Transverse colon (tissue), 4 donors: ENCODE measurements around the gene ATAD3C. TPM values are rescaled to one million over a fixed set of nuclear protein-coding genes. Genes with fewer than 3 reads are reported as not detected.

Source experiments
- DNase-seq: peaks from one replicate; pipeline ENCODE4 v3.0.0-alpha.2; 2019
- H3K27ac ChIP-seq, 4 donors: fragments of 200-600 bp; sonication (generic); 2 replicates each; pipeline ENCODE4 v1.5.1; 2016 to 2018; ENCODE audit warnings: inconsistent platforms in 4 of 4
- H3K27me3 ChIP-seq: fragments of 200-600 bp; sonication (generic); 2 replicates; pipeline ENCODE4 v1.5.1; 2017; ENCODE audit warnings: inconsistent platforms
- H3K36me3 ChIP-seq, 4 donors: fragments of 200-600 bp; sonication (generic); 2 replicates each; pipeline ENCODE4 v1.5.1; 2017 to 2019; ENCODE audit warnings: inconsistent platforms in 4 of 4
- H3K4me1 ChIP-seq, 4 donors: fragments of 200-600 bp; sonication (generic); 2 replicates each; pipeline ENCODE4 v1.5.1; 2017 to 2020; ENCODE audit warnings: inconsistent platforms in 4 of 4
- H3K4me3 ChIP-seq, 4 donors: fragments of 200-600 bp; sonication (generic); 1 replicate in 1 of 4; 2 replicates in 3 of 4; pipeline versions ENCODE4 v1.5.1 to v1.6.1; 2017 to 2019; ENCODE audit warnings: inconsistent platforms in 4 of 4
- H3K9me3 ChIP-seq, 2 donors: fragments of 200-600 bp; sonication (generic); 2 replicates each; pipeline ENCODE4 v1.5.1; 2017 to 2019; ENCODE audit warnings: inconsistent platforms in 2 of 2
- CTCF ChIP-seq, 5 experiments: fragments of 200-600 bp in 3 of 5; fragments of 450-650 bp in 2 of 5; sonication (generic) in 3 of 5; IDR thresholded peaks; 1 replicate in 2 of 5; 2 replicates in 3 of 5; pipeline ENCODE4 v1.5.1; 2016 to 2017; ENCODE audit warnings: antibody characterized with exemption in 5 of 5, inconsistent platforms in 3 of 5, mild to moderate bottlenecking in 2 of 5, moderate library complexity in 1 of 5
- EP300 ChIP-seq: sonication (generic); formaldehyde crosslinking; IDR thresholded peaks from one replicate; pipeline ENCODE4 v1.6.1; 2017; ENCODE audit warnings: antibody characterized with exemption, low read depth
- POLR2A ChIP-seq: fragments of 450-650 bp; IDR thresholded peaks from one replicate; pipeline ENCODE4 v1.6.1; 2016; ENCODE audit warnings: antibody characterized with exemption, mild to moderate bottlenecking, moderate library complexity
- POLR2AphosphoS5 ChIP-seq, 3 donors: sonication (generic); formaldehyde crosslinking; IDR thresholded peaks; one replicate each; pipeline ENCODE4 v1.6.1; 2016; ENCODE audit warnings: antibody characterized with exemption in 3 of 3
- WGBS, 2 donors: methylation state at CpG; one replicate each; pipeline ENCODE4 v1.1.5; 2018; ENCODE audit warnings: low coverage in 1 of 2; 5-methylcytosine and 5-hydroxymethylcytosine counted together
- in situ Hi-C, 4 donors: fragments of 200-750 bp; cut with MboI; loops; one replicate each; pipeline versions ENCODE4 v1.15.0 to v1.15.1; 2017; ENCODE audit warnings: low sequenced_read_pairs in 3 of 4, low pct_ligation_motif_present in 1 of 4, low pct_unique_long_range_greater_than_20kb in 1 of 4
- intact Hi-C: fragments of 100-400 bp; cut with DNase I; formaldehyde crosslinking; loops from one replicate; pipeline ENCODE4 v1.15.1; 2023; ENCODE audit warnings: low total_unique reads
- total RNA-seq, 4 donors: library from RNA; depleted of rRNA; stranded (reverse); fragments of >200 nt; gene quantifications; one replicate each; pipeline ENCODE4 v1.1.0, GENCODE V29; 2016

The ATAD3C gene
- total RNA-seq, 4 donors from 2014 or later: 0.75 to 1.3 (median 1.00) TPM; not detected in 1

DNA sequence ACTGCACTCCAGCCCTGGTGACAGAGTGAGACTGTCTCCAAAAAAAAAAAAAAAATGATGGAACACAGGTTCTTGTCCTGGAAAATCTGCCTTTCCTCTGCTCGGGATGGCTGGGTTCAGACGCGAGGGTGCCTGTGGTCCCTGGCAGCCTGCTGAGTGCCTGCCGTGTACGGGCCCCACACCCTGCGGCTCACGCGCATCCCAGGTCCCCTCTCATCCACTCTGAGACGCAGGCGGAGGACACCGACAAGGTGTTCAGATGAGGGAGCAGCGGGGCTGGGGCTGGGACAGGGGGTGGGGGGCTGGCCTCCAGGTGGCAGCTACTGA, 24.1 kb upstream of the ATAD3C start:
- DNase-seq: no peak

GRCh38 chr1:1425753-1426495, 23.6 kb upstream of the ATAD3C start:
- in situ Hi-C loops (no loop called here), intact Hi-C loops (no loop called here)
- no peak for TF ChIP-seq POLR2AphosphoS5 (IDR thresholded peaks at IDR 0.05)
- no peak for TF ChIP-seq POLR2A
- TF ChIP-seq CTCF (IDR thresholded peaks at IDR 0.05): no peak
- no peak for TF ChIP-seq EP300
- H3K4me3 ChIP-seq: no peak overlapping the region
- 33% methylated on average over 26 of the region's 33 CpGs; no CpG with 5 or more reads in 1 of the 2 donors for WGBS, 2 donors
- no peaks in the 10 kb centered on the region for H3K9me3 ChIP-seq
- no peak for DNase-seq
- H3K4me1 ChIP-seq: peaks cover 12 to 20% (median 17%) of the 10 kb centered on the region in 4 donors
- H3K27me3 ChIP-seq: peaks cover 27% of the 10 kb centered on the region
- peak overlapping the region in 1 of 4 donors; percentile 74 for H3K27ac ChIP-seq
- H3K36me3 ChIP-seq: no peaks in the 10 kb centered on the region

More for the DNA sequence above, 24.1 kb upstream of the ATAD3C start:
- no peak for TF ChIP-seq POLR2AphosphoS5 (IDR thresholded peaks at IDR 0.05)
- TF ChIP-seq POLR2A: no peak
- TF ChIP-seq CTCF (IDR thresholded peaks at IDR 0.05): no peak
- no peak for TF ChIP-seq EP300
- H3K4me3 ChIP-seq: no peak overlapping the region
- intact Hi-C loops: no loop called here
- H3K9me3 ChIP-seq: no peaks in the 10 kb centered on the region
- H3K4me1 ChIP-seq: peaks cover 6 to 21% (median 15%) of the 10 kb centered on the region in 4 donors
- in situ Hi-C loops: no loop called here
- 84% methylated on average over 12 of the region's 12 CpGs; no CpG with 5 or more reads in 1 of the 2 donors for WGBS, 2 donors
- no peak overlapping the region for H3K27ac ChIP-seq
- no peaks in the 10 kb centered on the region for H3K36me3 ChIP-seq
- H3K27me3 ChIP-seq: peaks cover 32% of the 10 kb centered on the region

GRCh38 chr1:1426496-1427105, 22.9 kb upstream of the ATAD3C start:
- no peaks in the 10 kb centered on the region for H3K9me3 ChIP-seq
- 27% methylated on average over 19 of the region's 19 CpGs; no CpG with 5 or more reads in 1 of the 2 donors for WGBS, 2 donors
- in situ Hi-C loops (no loop called here), intact Hi-C loops (no loop called here)
- H3K4me3 ChIP-seq: no peak overlapping the region
- H3K4me1 ChIP-seq: peaks cover 18 to 25% (median 23%) of the 10 kb centered on the region in 4 donors
- no peak for DNase-seq
- peak overlapping the region in 1 of 4 donors; percentile 74 for H3K27ac ChIP-seq
- peaks cover 24% of the 10 kb centered on the region for H3K27me3 ChIP-seq
- H3K36me3 ChIP-seq: no peaks in the 10 kb centered on the region
- TF ChIP-seq EP300 (no peak), CTCF (IDR thresholded peaks at IDR 0.05) (no peak), POLR2AphosphoS5 (IDR thresholded peaks at IDR 0.05) (no peak), POLR2A (no peak)

GRCh38 chr1:1427106-1427819, 22.2 kb upstream of the ATAD3C start:
- H3K27me3 ChIP-seq: peaks cover 24% of the 10 kb centered on the region
- H3K36me3 ChIP-seq: no peaks in the 10 kb centered on the region
- H3K9me3 ChIP-seq: no peaks in the 10 kb centered on the region
- intact Hi-C loops (no loop called here), in situ Hi-C loops (no loop called here)
- no peak for DNase-seq
- TF ChIP-seq POLR2A (no peak), CTCF (IDR thresholded peaks at IDR 0.05) (no peak), POLR2AphosphoS5 (IDR thresholded peaks at IDR 0.05) (no peak), EP300 (no peak)
- peak overlapping the region in 3 of 4 donors; percentile 36 to 43 (median 43) for H3K4me3 ChIP-seq
- peaks cover 25 to 32% (median 30%) of the 10 kb centered on the region in 4 donors for H3K4me1 ChIP-seq
- peak overlapping the region; percentile 62 to 75 (median 70) for H3K27ac ChIP-seq
- WGBS, 2 donors: 28% methylated on average over 19 of the region's 66 CpGs; no CpG with 5 or more reads in 1 of the 2 donors
